GM10847 (cell line): ENCODE data around the gene QRFP.

Experiments used
- POLR2A ChIP-seq: IDR thresholded peaks from 2 replicates; pipeline ENCODE4 v1.6.1; 2011; ENCODE audit not compliant: insufficient read length; ENCODE audit errors: extremely low read depth

Gene QRFP

GRCh38 chr9:130868230-130868629 lies 28.4 kb downstream of the QRFP start:
- no peak for TF ChIP-seq POLR2A

- TF ChIP-seq POLR2A, result no peak
These were observed 29.1 kb downstream of the QRFP start for GRCh38 chr9:130867556-130867955.

- no peak for TF ChIP-seq POLR2A
These were observed 30.1 kb downstream of the QRFP start for GRCh38 chr9:130866474-130866965.

- no peak for TF ChIP-seq POLR2A
These were observed 30.7 kb downstream of the QRFP start for GRCh38 chr9:130865921-130866320.

- no peak for TF ChIP-seq POLR2A
These were observed 32.1 kb downstream of the QRFP start for GRCh38 chr9:130864541-130864940.

- TF ChIP-seq POLR2A, result no peak
These were observed 33.9 kb downstream of the QRFP start for GRCh38 chr9:130862747-130863146.

GRCh38 chr9:130862217-130862616 lies 34.4 kb downstream of the QRFP start:
- no peak for TF ChIP-seq POLR2A

- TF ChIP-seq POLR2A, result no peak
These were observed 35.0 kb downstream of the QRFP start for GRCh38 chr9:130861372-130862180.

- no peak for TF ChIP-seq POLR2A
These were observed 35.9 kb downstream of the QRFP start for GRCh38 chr9:130860458-130861316.

- TF ChIP-seq POLR2A, result no peak
These were observed 37.6 kb downstream of the QRFP start for GRCh38 chr9:130858739-130859705.

GRCh38 chr9:130857864-130858738 lies 38.5 kb downstream of the QRFP start:
- TF ChIP-seq POLR2A, result no peak

GRCh38 chr9:130856474-130856873 lies 40.1 kb downstream of the QRFP start:
- no peak for TF ChIP-seq POLR2A

- no peak for TF ChIP-seq POLR2A
These were observed 41.8 kb downstream of the QRFP start for GRCh38 chr9:130854835-130855234.

GRCh38 chr9:130854092-130854491 lies 42.5 kb downstream of the QRFP start:
- TF ChIP-seq POLR2A, result no peak
